CD14-positive monocyte (primary cell): ENCODE data around the gene FAM53B. TPM values are rescaled to one million over a fixed set of nuclear protein-coding genes. Genes with fewer than 3 reads are reported as not detected.

Experiments used
- DNase-seq, 3 donors: peaks; one replicate each; pipeline ENCODE4 v3.0.0-alpha.2; 2011 to 2022
- H2AFZ ChIP-seq: 2 replicates; pipeline ENCODE4 v1.6.0; 2012; ENCODE audit warnings: mild to moderate bottlenecking, low read depth, low read length, inconsistent platforms; ENCODE audit not compliant: insufficient read depth, poor library complexity, severe bottlenecking
- H3K27ac ChIP-seq, 2 donors: 1 replicate in 1 of 2; 2 replicates in 1 of 2; pipeline ENCODE4 v1.5.1; 2012 to 2013; ENCODE audit warnings: low read length in 2 of 2, control low read depth in 1 of 2, inconsistent platforms in 1 of 2, low read depth in 1 of 2, mild to moderate bottlenecking in 1 of 2
- H3K27me3 ChIP-seq, 2 donors: one replicate each; pipeline versions ENCODE4 v1.6.0 to v1.6.1; 2011 to 2013; ENCODE audit warnings: low read length in 2 of 2; ENCODE audit not compliant: control insufficient read depth in 2 of 2, insufficient read depth in 2 of 2
- H3K36me3 ChIP-seq, 2 donors: replicated peaks in 1 of 2; 1 replicate in 1 of 2; 2 replicates in 1 of 2; pipeline versions ENCODE4 v1.5.1 to v1.6.1; 2012 to 2013; ENCODE audit warnings: low read length in 2 of 2, control low read depth in 1 of 2, inconsistent platforms in 1 of 2, mild to moderate bottlenecking in 1 of 2; ENCODE audit not compliant: insufficient read depth in 2 of 2, control insufficient read depth in 1 of 2
- H3K4me1 ChIP-seq, 2 donors: 1 replicate in 1 of 2; 2 replicates in 1 of 2; pipeline versions ENCODE4 v1.5.1 to v1.6.1; 2012 to 2013; ENCODE audit warnings: low read length in 2 of 2, control low read depth in 1 of 2, inconsistent platforms in 1 of 2, mild to moderate bottlenecking in 1 of 2, moderate library complexity in 1 of 2; ENCODE audit not compliant: insufficient read depth in 2 of 2, control insufficient read depth in 1 of 2
- H3K4me2 ChIP-seq: replicated peaks from 2 replicates; pipeline ENCODE3; 2012; ENCODE audit warnings: low read length, moderate library complexity, mild to moderate bottlenecking; ENCODE audit not compliant: poor library complexity, severe bottlenecking; ENCODE audit errors: extremely low read depth
- H3K4me3 ChIP-seq, 3 experiments: fragments of 200-600 bp in 1 of 3; sonication (generic) in 1 of 3; replicated peaks in 1 of 3; 1 replicate in 2 of 3; 2 replicates in 1 of 3; pipeline ENCODE4 v1.5.1; 2011 to 2013; ENCODE audit warnings: low read length in 3 of 3, mild to moderate bottlenecking in 3 of 3, control low read depth in 2 of 3, low read depth in 2 of 3, inconsistent platforms in 1 of 3, moderate library complexity in 1 of 3
- H3K79me2 ChIP-seq: 2 replicates; pipeline ENCODE4 v1.6.0; 2012; ENCODE audit warnings: mild to moderate bottlenecking, control low read depth, inconsistent platforms, low read length, moderate library complexity; ENCODE audit not compliant: insufficient read depth
- H3K9ac ChIP-seq: 2 replicates; pipeline ENCODE4 v1.6.0; 2017; ENCODE audit warnings: low read length, mild to moderate bottlenecking; ENCODE audit not compliant: insufficient read depth, poor library complexity, severe bottlenecking
- H3K9me3 ChIP-seq, 2 donors: replicated peaks in 1 of 2; 1 replicate in 1 of 2; 2 replicates in 1 of 2; pipeline versions ENCODE4 v1.5.1 to v1.6.1; 2012 to 2013; ENCODE audit warnings: low read length in 2 of 2, control low read depth in 1 of 2; ENCODE audit not compliant: control insufficient read depth in 1 of 2, insufficient read depth in 1 of 2
- H4K20me1 ChIP-seq: 2 replicates; pipeline ENCODE4 v1.6.0; 2012; ENCODE audit warnings: mild to moderate bottlenecking, low read length, control low read depth, moderate library complexity; ENCODE audit not compliant: insufficient read depth
- H3K27ac Mint-ChIP-seq, 7 donors: one replicate each; pipeline ENCODE4 v1.8.0; 2020; ENCODE audit warnings: mild to moderate bottlenecking in 7 of 7, mixed read lengths in 7 of 7, moderate library complexity in 6 of 7, inconsistent platforms in 2 of 7
- H3K27me3 Mint-ChIP-seq, 3 donors: one replicate each; pipeline ENCODE4 v1.8.0; 2021 to 2022; ENCODE audit warnings: low read depth in 3 of 3, mild to moderate bottlenecking in 3 of 3, mixed read lengths in 3 of 3, moderate library complexity in 3 of 3, inconsistent platforms in 1 of 3
- H3K36me3 Mint-ChIP-seq, 2 donors: one replicate each; pipeline ENCODE4 v1.8.0; 2020; ENCODE audit warnings: mixed read lengths in 2 of 2, inconsistent platforms in 1 of 2, mild to moderate bottlenecking in 1 of 2
- H3K4me1 Mint-ChIP-seq: one replicate; pipeline ENCODE4 v1.8.0; 2020; ENCODE audit warnings: mild to moderate bottlenecking, mixed read lengths
- H3K4me3 Mint-ChIP-seq, 2 donors: one replicate each; pipeline ENCODE4 v1.8.0; 2020; ENCODE audit warnings: mild to moderate bottlenecking in 2 of 2, mixed read lengths in 2 of 2, moderate library complexity in 1 of 2
- H3K9me3 Mint-ChIP-seq, 7 donors: one replicate each; pipeline ENCODE4 v1.8.0; 2020 to 2022; ENCODE audit warnings: mixed read lengths in 7 of 7, mild to moderate bottlenecking in 6 of 7, moderate library complexity in 6 of 7, inconsistent platforms in 2 of 7
- WGBS: methylation state at CpG from one replicate; pipeline ENCODE4 v1.1.5; 2013; ENCODE audit warnings: missing lambda C conversion rate; ENCODE audit not compliant: insufficient coverage; 5-methylcytosine and 5-hydroxymethylcytosine counted together
- intact Hi-C, 2 donors: fragments of 100-400 bp; cut with micrococcal nuclease; formaldehyde crosslinking; loops; one replicate each; pipeline versions ENCODE4 v1.15.0 to v1.15.1; 2023
- polyA plus RNA-seq, 3 donors: library from polyadenylated mRNA; depleted of rRNA in 1 of 3; unstranded in 2 of 3; stranded (reverse) in 1 of 3; fragments of 300-500 nt in 2 of 3; fragments of >200 nt in 1 of 3; fragmentation: Illumina TruSeq in 2 of 3; gene quantifications; 1 replicate in 2 of 3; 2 replicates in 1 of 3; pipeline ENCODE4 v1.2.3, GENCODE V29; 2012 to 2021
- TF ChIP-seq, protein P1 (sequence below): fragments of 200-600 bp; IDR thresholded peaks from one replicate; pipeline ENCODE4 v1.8.0; 2022; ENCODE audit warnings: antibody characterized with exemption, mild to moderate bottlenecking

Gene FAM53B
- polyA plus RNA-seq, 3 donors, result 5.8 to 23.3 (median 12.6) TPM

DNA sequence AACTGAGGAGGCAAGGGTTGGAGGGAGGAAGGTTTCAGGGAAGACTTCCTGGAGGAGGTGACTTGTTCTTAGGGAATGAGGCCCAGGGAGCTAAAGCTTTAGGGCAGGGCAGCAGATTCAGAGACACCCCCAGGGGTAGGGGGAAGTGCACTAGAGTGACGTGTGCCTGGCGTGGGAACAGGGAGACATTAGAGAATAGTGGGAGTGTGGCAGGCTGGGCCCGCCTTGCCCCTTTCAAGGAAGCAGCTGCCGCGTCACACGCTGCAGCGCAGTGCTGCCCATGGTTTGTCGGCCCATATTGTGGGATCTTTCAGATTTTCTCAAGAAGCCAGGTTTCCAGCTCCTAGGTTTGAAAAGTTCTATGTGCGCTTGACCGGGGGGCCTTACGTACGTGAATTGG is 143.2 kb downstream of the FAM53B start:
- Mint-ChIP-seq H3K27ac (peak overlapping the region in 2 of 7 donors; percentile 65 to 66), H3K9me3 (no peaks in the 10 kb centered on the region), H3K36me3 (no peaks in the 10 kb centered on the region), H3K27me3 (peaks cover 1 to 6% (median 6%) of the 10 kb centered on the region in 3 donors), H3K4me1 (peaks cover 7% of the 10 kb centered on the region), H3K4me3 (no peak overlapping the region)
- Histone ChIP-seq H3K36me3 (no peaks in the 10 kb centered on the region), H3K9me3 (no peaks in the 10 kb centered on the region), H4K20me1 (no peaks in the 10 kb centered on the region), H2AFZ (no peak overlapping the region), H3K4me2 (no peak overlapping the region), H3K4me1 (peaks cover 0 to 2% of the 10 kb centered on the region in 2 donors), H3K4me3 (no peak overlapping the region), H3K79me2 (no peaks in the 10 kb centered on the region), H3K9ac (no peak overlapping the region), H3K27ac (no peak overlapping the region), H3K27me3 (no peaks in the 10 kb centered on the region)
- no peak for DNase-seq
- WGBS, result 94% methylated on average over 12 of the region's 12 CpGs
- TF ChIP-seq, protein P1, sequence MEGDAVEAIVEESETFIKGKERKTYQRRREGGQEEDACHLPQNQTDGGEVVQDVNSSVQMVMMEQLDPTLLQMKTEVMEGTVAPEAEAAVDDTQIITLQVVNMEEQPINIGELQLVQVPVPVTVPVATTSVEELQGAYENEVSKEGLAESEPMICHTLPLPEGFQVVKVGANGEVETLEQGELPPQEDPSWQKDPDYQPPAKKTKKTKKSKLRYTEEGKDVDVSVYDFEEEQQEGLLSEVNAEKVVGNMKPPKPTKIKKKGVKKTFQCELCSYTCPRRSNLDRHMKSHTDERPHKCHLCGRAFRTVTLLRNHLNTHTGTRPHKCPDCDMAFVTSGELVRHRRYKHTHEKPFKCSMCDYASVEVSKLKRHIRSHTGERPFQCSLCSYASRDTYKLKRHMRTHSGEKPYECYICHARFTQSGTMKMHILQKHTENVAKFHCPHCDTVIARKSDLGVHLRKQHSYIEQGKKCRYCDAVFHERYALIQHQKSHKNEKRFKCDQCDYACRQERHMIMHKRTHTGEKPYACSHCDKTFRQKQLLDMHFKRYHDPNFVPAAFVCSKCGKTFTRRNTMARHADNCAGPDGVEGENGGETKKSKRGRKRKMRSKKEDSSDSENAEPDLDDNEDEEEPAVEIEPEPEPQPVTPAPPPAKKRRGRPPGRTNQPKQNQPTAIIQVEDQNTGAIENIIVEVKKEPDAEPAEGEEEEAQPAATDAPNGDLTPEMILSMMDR, result no peak
- intact Hi-C loops, result no loop called here

DNA sequence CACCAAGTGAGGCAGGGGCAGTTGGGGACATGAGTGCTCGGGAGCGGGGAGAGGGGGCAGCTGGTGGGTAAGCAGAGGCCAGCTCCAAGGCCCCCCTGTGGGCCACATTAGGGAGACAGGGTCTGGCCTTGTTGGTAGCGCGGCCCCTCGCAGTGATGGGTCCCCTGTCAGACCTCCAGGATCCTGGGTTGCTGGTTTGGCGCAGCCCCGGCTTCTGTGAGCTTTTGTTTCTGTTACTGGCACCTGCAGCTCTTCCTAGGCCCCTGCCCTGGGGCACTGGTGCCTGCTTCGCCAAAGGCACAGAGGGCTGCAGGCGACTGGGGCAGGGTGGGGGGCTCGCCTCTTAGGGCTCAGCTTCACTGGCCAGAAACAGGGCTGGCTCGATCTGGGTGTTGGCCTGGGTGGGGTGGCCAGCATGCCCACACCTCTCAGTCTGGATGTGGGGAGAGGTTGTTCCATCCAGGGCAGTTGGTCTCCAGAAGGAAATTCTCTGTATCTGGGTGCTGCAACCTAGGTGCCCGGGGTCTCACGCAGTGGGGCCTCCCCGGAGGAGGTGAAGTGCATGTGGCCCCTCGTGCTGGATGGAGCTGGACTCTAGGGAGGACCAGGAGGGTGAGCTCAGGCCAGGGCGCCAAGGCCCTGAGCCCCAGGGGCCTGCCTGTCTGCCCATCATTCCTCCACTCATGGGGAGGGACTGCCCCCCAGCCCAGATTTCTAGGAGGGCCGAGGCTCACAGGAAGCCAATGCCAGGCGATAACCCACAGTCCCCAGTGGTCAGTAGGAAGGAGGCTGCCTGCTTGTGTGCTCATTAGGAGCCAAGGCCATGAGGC is 143.9 kb downstream of the FAM53B start:
- Histone ChIP-seq H3K27me3 (no peaks in the 10 kb centered on the region), H3K4me3 (no peak overlapping the region), H3K27ac (no peak overlapping the region), H4K20me1 (no peaks in the 10 kb centered on the region), H3K9me3 (no peaks in the 10 kb centered on the region), H3K4me1 (no peaks in the 10 kb centered on the region), H2AFZ (no peak overlapping the region), H3K4me2 (no peak overlapping the region), H3K36me3 (no peaks in the 10 kb centered on the region), H3K9ac (no peak overlapping the region), H3K79me2 (no peaks in the 10 kb centered on the region)
- Mint-ChIP-seq H3K4me1 (peaks cover 6% of the 10 kb centered on the region), H3K27me3 (peaks cover 1 to 6% (median 5%) of the 10 kb centered on the region in 3 donors), H3K9me3 (no peaks in the 10 kb centered on the region), H3K4me3 (no peak overlapping the region), H3K36me3 (no peaks in the 10 kb centered on the region), H3K27ac (peak overlapping the region in 1 of 7 donors; percentile 66)
- DNase-seq, result no peak
- 90% methylated on average over 14 of the region's 18 CpGs for WGBS
- TF ChIP-seq, protein P1, result no peak
- intact Hi-C loops, result no loop called here
